GM12872 (cell line): ENCODE measurements around the gene CDIP1.

Experiments
- CTCF ChIP-seq: IDR thresholded peaks from 3 replicates; pipeline ENCODE4 v1.5.1; 2011; ENCODE audit warnings: low read depth, mild to moderate bottlenecking, low read length, moderate library complexity; ENCODE audit not compliant: insufficient read depth

Gene CDIP1

GRCh38 chr16:4465977-4466779 is 72.4 kb downstream of the CDIP1 start:
- TF ChIP-seq CTCF, result no peak

GRCh38 chr16:4463522-4464163 is 74.9 kb downstream of the CDIP1 start:
- no peak for TF ChIP-seq CTCF

DNA sequence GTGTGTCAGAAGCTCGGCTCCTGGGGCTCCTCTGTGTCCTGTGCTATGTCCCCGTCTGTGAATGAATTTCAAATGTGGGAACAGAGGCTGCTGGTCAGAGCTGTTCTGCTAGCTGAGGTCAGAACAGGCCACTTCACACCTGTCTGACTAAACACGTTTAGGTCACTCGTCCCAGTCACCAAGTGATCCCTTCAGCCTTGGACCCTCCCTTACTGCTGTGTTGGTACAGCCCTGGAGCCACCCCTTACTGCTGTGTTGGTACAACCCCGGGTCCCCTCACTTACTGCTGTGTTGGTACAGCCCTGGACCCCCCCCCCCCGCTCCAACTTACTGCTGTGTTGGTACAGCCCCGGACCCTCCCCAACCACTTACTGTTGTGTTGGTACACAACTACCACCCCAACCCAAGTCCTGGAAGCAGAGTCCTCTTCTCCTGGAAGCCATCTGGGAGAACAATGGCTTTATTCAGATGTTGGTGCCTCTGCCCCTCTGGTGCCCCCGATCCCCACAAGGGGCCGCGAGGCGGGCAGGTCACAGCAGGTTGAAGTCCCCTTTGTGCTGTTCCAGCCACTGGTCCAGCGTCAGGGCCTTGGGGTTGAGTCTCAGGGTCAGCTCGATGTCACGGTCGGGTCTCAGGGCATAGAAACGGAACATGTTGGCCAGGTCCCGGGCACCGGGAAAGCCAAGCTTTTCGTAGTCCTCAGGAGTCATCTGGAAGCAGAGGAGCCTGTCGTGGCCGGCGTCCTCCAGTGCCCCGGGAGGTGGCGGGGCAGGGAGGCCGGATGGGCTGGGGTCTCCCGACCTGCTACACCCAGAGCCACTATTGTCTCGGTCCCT is 77.1 kb downstream of the CDIP1 start:
- TF ChIP-seq CTCF, result no peak

DNA sequence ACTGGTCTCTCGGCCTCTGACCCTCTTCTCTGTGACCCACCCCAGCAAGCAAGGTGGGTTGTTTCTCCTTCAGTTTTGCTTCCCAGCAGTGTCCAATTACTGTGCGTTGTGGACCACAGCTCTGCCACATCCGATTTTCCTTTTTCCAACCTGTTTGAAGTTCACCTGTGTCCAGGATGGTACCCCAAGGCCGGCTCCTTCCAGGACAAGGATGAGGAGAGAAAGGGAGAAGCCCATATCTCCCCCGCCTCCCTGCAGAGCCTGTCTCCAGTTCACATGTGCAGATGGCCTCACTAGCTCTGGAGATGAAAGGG is 77.7 kb downstream of the CDIP1 start:
- TF ChIP-seq CTCF, result no peak
